Hematopoietic multipotent progenitor cell treated with erythropoietin and hydrocortisone succinate and interleukin-3 and kit ligand, for 15 days (in vitro differentiated cells): Measurements from ENCODE around the gene DDX39B.
"Not testable (repeated sequence)": the region's sequence is repeated elsewhere in the genome, so short reads cannot be mapped to it uniquely, and the experiment has no call there.

Experiments
- DNase-seq: peaks from one replicate; pipeline ENCODE4 v3.0.0-alpha.2; 2015; ENCODE audit warnings: low spot score

Gene DDX39B

DNA sequence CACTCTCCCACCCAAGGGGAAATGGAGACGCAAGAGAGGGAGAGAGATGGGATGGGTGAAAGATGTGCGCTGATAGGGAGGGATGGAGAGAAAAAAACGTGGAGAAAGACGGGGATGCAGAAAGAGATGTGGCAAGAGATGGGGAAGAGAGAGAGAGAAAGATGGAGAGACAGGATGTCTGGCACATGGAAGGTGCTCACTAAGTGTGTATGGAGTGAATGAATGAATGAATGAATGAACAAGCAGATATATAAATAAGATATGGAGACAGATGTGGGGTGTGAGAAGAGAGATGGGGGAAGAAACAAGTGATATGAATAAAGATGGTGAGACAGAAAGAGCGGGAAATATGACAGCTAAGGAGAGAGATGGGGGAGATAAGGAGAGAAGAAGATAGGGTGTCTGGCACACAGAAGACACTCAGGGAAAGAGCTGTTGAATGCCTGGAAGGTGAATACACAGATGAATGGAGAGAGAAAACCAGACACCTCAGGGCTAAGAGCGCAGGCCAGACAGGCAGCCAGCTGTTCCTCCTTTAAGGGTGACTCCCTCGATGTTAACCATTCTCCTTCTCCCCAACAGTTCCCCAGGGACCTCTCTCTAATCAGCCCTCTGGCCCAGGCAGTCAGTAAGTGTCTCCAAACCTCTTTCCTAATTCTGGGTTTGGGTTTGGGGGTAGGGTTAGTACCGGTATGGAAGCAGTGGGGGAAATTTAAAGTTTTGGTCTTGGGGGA lies 34.3 kb upstream of the DDX39B start:
- no peak for DNase-seq

DNA sequence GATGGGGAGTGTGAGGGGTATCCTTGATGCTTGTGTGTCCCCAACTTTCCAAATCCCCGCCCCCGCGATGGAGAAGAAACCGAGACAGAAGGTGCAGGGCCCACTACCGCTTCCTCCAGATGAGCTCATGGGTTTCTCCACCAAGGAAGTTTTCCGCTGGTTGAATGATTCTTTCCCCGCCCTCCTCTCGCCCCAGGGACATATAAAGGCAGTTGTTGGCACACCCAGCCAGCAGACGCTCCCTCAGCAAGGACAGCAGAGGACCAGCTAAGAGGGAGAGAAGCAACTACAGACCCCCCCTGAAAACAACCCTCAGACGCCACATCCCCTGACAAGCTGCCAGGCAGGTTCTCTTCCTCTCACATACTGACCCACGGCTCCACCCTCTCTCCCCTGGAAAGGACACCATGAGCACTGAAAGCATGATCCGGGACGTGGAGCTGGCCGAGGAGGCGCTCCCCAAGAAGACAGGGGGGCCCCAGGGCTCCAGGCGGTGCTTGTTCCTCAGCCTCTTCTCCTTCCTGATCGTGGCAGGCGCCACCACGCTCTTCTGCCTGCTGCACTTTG lies 33.6 kb upstream of the DDX39B start, which contains the start of gene TNF:
Gene TNF (plus strand): TSS at position 231 of the 567 bp plus-strand sequence. CDS start 177 bp downstream, at position 408.
- no peak for DNase-seq

DNA sequence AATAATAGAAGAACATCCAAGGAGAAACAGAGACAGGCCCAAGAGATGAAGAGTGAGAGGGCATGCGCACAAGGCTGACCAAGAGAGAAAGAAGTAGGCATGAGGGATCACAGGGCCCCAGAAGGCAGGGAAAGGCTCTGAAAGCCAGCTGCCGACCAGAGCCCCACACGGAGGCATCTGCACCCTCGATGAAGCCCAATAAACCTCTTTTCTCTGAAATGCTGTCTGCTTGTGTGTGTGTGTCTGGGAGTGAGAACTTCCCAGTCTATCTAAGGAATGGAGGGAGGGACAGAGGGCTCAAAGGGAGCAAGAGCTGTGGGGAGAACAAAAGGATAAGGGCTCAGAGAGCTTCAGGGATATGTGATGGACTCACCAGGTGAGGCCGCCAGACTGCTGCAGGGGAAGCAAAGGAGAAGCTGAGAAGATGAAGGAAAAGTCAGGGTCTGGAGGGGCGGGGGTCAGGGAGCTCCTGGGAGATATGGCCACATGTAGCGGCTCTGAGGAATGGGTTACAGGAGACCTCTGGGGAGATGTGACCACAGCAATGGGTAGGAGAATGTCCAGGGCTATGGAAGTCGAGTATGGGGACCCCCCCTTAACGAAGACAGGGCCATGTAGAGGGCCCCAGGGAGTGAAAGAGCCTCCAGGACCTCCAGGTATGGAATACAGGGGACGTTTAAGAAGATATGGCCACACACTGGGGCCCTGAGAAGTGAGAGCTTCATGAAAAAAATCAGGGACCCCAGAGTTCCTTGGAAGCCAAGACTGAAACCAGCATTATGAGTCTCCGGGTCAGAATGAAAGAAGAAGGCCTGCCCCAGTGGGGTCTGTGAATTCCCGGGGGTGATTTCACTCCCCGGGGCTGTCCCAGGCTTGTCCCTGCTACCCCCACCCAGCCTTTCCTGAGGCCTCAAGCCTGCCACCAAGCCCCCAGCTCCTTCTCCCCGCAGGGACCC lies 32.6 kb upstream of the DDX39B start:
- DNase-seq: no peak

DNA sequence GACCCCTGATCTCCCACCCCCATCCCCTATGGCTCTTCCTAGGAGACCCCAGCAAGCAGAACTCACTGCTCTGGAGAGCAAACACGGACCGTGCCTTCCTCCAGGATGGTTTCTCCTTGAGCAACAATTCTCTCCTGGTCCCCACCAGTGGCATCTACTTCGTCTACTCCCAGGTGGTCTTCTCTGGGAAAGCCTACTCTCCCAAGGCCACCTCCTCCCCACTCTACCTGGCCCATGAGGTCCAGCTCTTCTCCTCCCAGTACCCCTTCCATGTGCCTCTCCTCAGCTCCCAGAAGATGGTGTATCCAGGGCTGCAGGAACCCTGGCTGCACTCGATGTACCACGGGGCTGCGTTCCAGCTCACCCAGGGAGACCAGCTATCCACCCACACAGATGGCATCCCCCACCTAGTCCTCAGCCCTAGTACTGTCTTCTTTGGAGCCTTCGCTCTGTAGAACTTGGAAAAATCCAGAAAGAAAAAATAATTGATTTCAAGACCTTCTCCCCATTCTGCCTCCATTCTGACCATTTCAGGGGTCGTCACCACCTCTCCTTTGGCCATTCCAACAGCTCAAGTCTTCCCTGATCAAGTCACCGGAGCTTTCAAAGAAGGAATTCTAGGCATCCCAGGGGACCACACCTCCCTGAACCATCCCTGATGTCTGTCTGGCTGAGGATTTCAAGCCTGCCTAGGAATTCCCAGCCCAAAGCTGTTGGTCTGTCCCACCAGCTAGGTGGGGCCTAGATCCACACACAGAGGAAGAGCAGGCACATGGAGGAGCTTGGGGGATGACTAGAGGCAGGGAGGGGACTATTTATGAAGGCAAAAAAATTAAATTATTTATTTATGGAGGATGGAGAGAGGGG lies 31.7 kb upstream of the DDX39B start:
- no peak for DNase-seq

DNA sequence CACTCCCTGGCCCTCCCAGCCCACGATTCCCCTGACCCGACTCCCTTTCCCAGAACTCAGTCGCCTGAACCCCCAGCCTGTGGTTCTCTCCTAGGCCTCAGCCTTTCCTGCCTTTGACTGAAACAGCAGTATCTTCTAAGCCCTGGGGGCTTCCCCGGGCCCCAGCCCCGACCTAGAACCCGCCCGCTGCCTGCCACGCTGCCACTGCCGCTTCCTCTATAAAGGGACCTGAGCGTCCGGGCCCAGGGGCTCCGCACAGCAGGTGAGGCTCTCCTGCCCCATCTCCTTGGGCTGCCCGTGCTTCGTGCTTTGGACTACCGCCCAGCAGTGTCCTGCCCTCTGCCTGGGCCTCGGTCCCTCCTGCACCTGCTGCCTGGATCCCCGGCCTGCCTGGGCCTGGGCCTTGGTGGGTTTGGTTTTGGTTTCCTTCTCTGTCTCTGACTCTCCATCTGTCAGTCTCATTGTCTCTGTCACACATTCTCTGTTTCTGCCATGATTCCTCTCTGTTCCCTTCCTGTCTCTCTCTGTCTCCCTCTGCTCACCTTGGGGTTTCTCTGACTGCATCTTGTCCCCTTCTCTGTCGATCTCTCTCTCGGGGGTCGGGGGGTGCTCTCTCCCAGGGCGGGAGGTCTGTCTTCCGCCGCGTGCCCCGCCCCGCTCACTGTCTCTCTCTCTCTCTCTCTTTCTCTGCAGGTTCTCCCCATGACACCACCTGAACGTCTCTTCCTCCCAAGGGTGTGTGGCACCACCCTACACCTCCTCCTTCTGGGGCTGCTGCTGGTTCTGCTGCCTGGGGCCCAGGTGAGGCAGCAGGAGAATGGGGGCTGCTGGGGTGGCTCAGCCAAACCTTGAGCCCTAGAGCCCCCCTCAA lies 30.5 kb upstream of the DDX39B start, which contains the start of gene LTA:
Gene LTA (plus strand): TSS at position 249 of the 871 bp plus-strand sequence. CDS start 454 bp downstream, at position 703.
- DNase-seq: no peak

DNA sequence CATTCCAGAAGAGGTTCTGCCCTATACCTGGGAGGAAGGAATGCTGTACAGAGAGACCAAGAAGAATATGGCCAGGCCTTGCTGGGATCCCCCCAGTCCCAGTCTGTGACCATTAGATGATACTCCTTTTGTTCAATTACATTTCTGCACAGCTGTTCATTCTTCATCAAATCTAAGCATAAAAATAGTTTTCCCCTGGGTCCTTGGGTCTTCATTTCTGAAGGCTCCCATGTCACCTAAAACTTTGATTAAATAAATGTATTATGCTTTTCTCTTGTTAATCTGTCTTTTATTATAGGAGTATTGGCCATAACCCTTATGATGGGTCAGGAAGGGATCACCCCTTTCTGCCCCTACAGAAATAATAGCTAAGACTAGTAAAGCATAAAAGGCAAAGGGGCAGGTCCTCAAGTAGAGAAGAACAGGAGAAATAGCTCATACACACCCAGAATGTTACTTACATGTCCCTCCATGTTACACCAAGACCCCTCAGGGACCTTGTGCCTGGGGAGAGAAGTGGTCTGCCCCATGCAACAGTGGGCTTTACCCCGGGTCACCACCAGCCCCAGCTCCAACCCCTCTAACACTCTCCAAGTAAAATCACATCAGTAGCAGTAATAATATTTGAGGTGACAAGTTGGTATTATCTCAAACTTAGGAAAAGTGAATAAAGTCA lies 28.2 kb upstream of the DDX39B start:
- DNase-seq: no peak

DNA sequence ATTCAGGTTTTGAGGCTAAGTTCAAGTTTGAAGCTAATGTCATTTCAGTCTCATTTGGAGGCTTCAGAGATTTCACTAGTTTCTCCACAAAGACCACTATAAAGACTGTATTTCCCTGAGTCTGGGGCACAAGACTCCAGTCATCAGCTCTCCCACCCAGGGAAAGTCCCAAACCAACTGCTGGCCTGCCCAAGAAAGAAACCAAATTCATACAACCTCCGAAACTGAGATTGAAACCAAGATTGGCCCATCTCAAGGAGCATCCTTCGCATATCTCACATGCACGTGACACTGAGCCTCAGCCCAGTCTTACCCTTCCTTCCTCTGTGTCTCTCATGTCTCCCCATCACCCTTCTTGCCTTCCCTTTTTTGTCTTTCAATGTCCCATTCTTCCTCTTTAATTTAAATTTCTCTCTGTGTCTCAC lies 26.7 kb upstream of the DDX39B start:
- no peak for DNase-seq

- DNase-seq: no peak
Measured at GRCh38 chr6:31567531-31568370, 25.9 kb upstream of the DDX39B start.

GRCh38 chr6:31560697-31561058 lies 18.9 kb upstream of the DDX39B start:
- no peak for DNase-seq

- no peak for DNase-seq
Measured at GRCh38 chr6:31559958-31560696, 18.3 kb upstream of the DDX39B start.

GRCh38 chr6:31559606-31559957 lies 17.8 kb upstream of the DDX39B start:
- DNase-seq: no peak

- DNase-seq: no peak
Measured at GRCh38 chr6:31558631-31559500, 17.1 kb upstream of the DDX39B start.

GRCh38 chr6:31558318-31558625 lies 16.5 kb upstream of the DDX39B start:
- DNase-seq: no peak

GRCh38 chr6:31557443-31558317 lies 15.9 kb upstream of the DDX39B start:
- no peak for DNase-seq

- DNase-seq: no peak
Measured at GRCh38 chr6:31556307-31556706, 14.5 kb upstream of the DDX39B start.

GRCh38 chr6:31551371-31551770 lies 9.6 kb upstream of the DDX39B start:
- DNase-seq: not testable (repeated sequence)

- DNase-seq: no peak
Measured at GRCh38 chr6:31548544-31548873, 6.7 kb upstream of the DDX39B start.
